Dermis microvascular lymphatic vessel endothelial cell (primary cell): ENCODE data around the gene LCN10. TPM values are rescaled to one million over a fixed set of nuclear protein-coding genes. Genes with fewer than 3 reads are reported as not detected.
A peak's percentile ranks its signal among the peaks of the same experiment; 100 is the strongest.

ENCODE experiments used
- DNase-seq, 2 donors: peaks; one replicate each; pipeline versions ENCODE4 v3.0.0 to v3.0.0-alpha.2; 2010; ENCODE audit warnings: low read depth in 2 of 2
- total RNA-seq: library from RNA; depleted of rRNA; stranded (reverse); fragments of >200 nt; gene quantifications from 2 replicates; pipeline ENCODE4 v1.2.1, GENCODE V29; 2014

The LCN10 gene
- total RNA-seq, 1 donor from 2014 or later, result 0.13 TPM

GRCh38 chr9:136740491-136740890, 2.2 kb downstream of the LCN10 start:
- no peak for DNase-seq

GRCh38 chr9:136740069-136740468, 2.7 kb downstream of the LCN10 start:
- DNase-seq, result no peak

- no peak for DNase-seq
Measured at GRCh38 chr9:136739509-136739908, 3.2 kb downstream of the LCN10 start.

- DNase-seq, result no peak
Measured at GRCh38 chr9:136738960-136739359, 3.8 kb downstream of the LCN10 start.

- no peak for DNase-seq
Measured at GRCh38 chr9:136735812-136736480, 6.8 kb downstream of the LCN10 start.

- no peak for DNase-seq
Measured at GRCh38 chr9:136734837-136735496, 7.8 kb downstream of the LCN10 start.

GRCh38 chr9:136733611-136734010, 9.1 kb downstream of the LCN10 start:
- DNase-seq, result no peak

GRCh38 chr9:136732444-136733178, 10.1 kb downstream of the LCN10 start:
- no peak for DNase-seq

GRCh38 chr9:136729926-136730325, 12.8 kb downstream of the LCN10 start:
- DNase-seq, result no peak

- DNase-seq, result no peak
Measured at GRCh38 chr9:136729144-136729543, 13.6 kb downstream of the LCN10 start.

GRCh38 chr9:136728548-136729123, 14.1 kb downstream of the LCN10 start:
- DNase-seq, result peak in 1 of 2 donors; percentile 52

GRCh38 chr9:136728080-136728547, 14.6 kb downstream of the LCN10 start:
- peak; percentile 76 to 92 for DNase-seq

- peak in 1 of 2 donors; percentile 68 for DNase-seq
Measured at GRCh38 chr9:136726631-136727191, 16.0 kb downstream of the LCN10 start.

GRCh38 chr9:136726118-136726517, 16.6 kb downstream of the LCN10 start:
- peak in 1 of 2 donors; percentile 56 for DNase-seq

- DNase-seq, result no peak
Measured at GRCh38 chr9:136725612-136726011, 17.1 kb downstream of the LCN10 start.

- DNase-seq, result no peak
Measured at GRCh38 chr9:136724772-136725171, 18.0 kb downstream of the LCN10 start.

GRCh38 chr9:136723989-136724388, 18.8 kb downstream of the LCN10 start:
- no peak for DNase-seq

- no peak for DNase-seq
Measured at GRCh38 chr9:136723362-136723976, 19.3 kb downstream of the LCN10 start.

- DNase-seq, result no peak
Measured at GRCh38 chr9:136722969-136723356, 19.8 kb downstream of the LCN10 start.

GRCh38 chr9:136722093-136722968, 20.4 kb downstream of the LCN10 start:
- no peak for DNase-seq
